RWPE2 (cell line): ENCODE results near the gene SLC25A21.
A peak's percentile ranks its signal among the peaks of the same experiment; 100 is the strongest.

Experiments
- ATAC-seq: fragments of 200-7000 bp; cut with Tn5 transposase; 3 replicates; pipeline ENCODE4 v1.9.1; 2021; ENCODE audit warnings: low read depth
- DNase-seq: peaks from one replicate; pipeline ENCODE4 v3.0.0-alpha.2; 2020; ENCODE audit warnings: low spot score
- H3K27ac ChIP-seq: fragments of 450-650 bp; 2 replicates; pipeline ENCODE4 v1.5.1; 2017; ENCODE audit warnings: mild to moderate bottlenecking; ENCODE audit not compliant: poor library complexity, severe bottlenecking
- H3K27me3 ChIP-seq: fragments of 250-450 bp; sonication (Bioruptor Pico); 2 replicates; pipeline ENCODE4 v1.5.1; 2021; ENCODE audit warnings: mild to moderate bottlenecking, moderate library complexity; ENCODE audit not compliant: insufficient read depth, poor library complexity, severe bottlenecking
- H3K36me3 ChIP-seq: fragments of 250-450 bp; sonication (Bioruptor Pico); 2 replicates; pipeline ENCODE4 v1.5.1; 2020; ENCODE audit warnings: low read depth, mild to moderate bottlenecking, moderate library complexity
- H3K4me1 ChIP-seq: fragments of 250-450 bp; sonication (Bioruptor Pico); 2 replicates; pipeline ENCODE4 v1.5.1; 2021; ENCODE audit warnings: mild to moderate bottlenecking, moderate library complexity; ENCODE audit not compliant: insufficient read depth, poor library complexity, severe bottlenecking
- H3K4me3 ChIP-seq: fragments of 250-450 bp; sonication (Bioruptor Pico); 2 replicates; pipeline ENCODE4 v1.5.1; 2021; ENCODE audit warnings: mild to moderate bottlenecking, moderate library complexity; ENCODE audit not compliant: severe bottlenecking
- H3K9me3 ChIP-seq: fragments of 250-450 bp; sonication (Bioruptor Pico); 2 replicates; pipeline ENCODE4 v1.5.1; 2021; ENCODE audit warnings: mild to moderate bottlenecking, moderate library complexity; ENCODE audit not compliant: severe bottlenecking
- TF ChIP-seq, protein P1 (sequence below): fragments of 450-650 bp; IDR thresholded peaks from one replicate; pipeline ENCODE4 v1.5.1; 2017; ENCODE audit warnings: mild to moderate bottlenecking, moderate library complexity; ENCODE audit not compliant: poor library complexity, severe bottlenecking

The SLC25A21 gene

DNA sequence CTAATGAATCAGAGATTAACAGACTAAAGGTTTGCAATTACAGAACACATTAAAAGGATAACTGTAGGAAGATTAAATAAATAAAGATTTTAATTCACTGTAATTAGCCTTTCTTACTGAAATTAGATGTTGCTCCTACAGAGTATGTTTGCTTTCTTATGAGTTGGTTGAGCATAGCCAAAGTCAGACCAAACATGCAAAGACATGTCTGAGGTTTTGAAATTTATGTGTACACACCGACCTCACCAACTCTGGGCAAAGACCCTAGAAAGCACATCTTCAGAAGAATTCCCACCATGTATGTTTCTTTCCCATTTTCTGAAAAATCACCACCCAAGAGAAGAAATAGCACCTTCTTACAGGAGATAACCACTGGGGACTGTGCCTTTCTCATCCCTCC is 351.5 kb downstream of the SLC25A21 start:
- no peaks in the 10 kb centered on the region for H3K27me3 ChIP-seq
- no peak for ATAC-seq
- H3K4me3 ChIP-seq = no peak overlapping the region
- DNase-seq = no peak
- H3K4me1 ChIP-seq = peaks cover 23% of the 10 kb centered on the region
- no peak overlapping the region for H3K27ac ChIP-seq
- H3K9me3 ChIP-seq = no peaks in the 10 kb centered on the region
- TF ChIP-seq, protein P1, sequence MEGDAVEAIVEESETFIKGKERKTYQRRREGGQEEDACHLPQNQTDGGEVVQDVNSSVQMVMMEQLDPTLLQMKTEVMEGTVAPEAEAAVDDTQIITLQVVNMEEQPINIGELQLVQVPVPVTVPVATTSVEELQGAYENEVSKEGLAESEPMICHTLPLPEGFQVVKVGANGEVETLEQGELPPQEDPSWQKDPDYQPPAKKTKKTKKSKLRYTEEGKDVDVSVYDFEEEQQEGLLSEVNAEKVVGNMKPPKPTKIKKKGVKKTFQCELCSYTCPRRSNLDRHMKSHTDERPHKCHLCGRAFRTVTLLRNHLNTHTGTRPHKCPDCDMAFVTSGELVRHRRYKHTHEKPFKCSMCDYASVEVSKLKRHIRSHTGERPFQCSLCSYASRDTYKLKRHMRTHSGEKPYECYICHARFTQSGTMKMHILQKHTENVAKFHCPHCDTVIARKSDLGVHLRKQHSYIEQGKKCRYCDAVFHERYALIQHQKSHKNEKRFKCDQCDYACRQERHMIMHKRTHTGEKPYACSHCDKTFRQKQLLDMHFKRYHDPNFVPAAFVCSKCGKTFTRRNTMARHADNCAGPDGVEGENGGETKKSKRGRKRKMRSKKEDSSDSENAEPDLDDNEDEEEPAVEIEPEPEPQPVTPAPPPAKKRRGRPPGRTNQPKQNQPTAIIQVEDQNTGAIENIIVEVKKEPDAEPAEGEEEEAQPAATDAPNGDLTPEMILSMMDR = no peak
- H3K36me3 ChIP-seq = no peaks in the 10 kb centered on the region

DNA sequence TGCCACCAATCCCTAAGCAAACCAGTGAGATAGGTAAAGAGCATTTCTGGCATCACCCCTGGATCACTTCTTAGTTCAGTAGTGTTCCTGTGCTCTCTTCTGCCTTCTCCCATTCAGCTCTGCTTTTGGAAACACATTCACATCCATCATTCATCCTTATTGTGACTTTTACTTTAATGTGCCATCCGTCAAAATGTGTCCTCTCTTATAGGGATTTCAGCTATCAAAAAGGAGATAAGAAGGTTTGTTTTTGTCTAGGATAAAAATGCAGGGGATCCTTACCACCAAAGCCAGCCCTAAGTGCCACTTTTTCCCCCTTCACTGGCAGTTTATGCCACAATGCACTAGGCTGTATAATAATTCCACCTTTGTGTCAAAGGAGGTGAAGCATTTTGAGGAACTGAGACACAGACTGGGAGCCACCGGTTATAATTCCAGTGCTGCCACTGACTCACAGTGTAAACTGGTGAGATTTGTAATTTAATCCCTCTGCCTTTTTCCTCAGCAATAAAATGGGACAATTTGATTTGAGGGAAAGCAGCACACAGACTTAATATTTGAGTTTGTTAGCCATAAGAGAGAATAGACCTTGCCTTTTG is 352.2 kb downstream of the SLC25A21 start:
- TF ChIP-seq, protein P1 = no peak
- Histone ChIP-seq H3K27ac (no peak overlapping the region), H3K4me1 (peaks cover 23% of the 10 kb centered on the region), H3K27me3 (no peaks in the 10 kb centered on the region), H3K4me3 (no peak overlapping the region), H3K9me3 (no peaks in the 10 kb centered on the region), H3K36me3 (no peaks in the 10 kb centered on the region)
- DNase-seq (no peak), ATAC-seq (peak; percentile 57; the same call in 2 of the 3 replicates)

DNA sequence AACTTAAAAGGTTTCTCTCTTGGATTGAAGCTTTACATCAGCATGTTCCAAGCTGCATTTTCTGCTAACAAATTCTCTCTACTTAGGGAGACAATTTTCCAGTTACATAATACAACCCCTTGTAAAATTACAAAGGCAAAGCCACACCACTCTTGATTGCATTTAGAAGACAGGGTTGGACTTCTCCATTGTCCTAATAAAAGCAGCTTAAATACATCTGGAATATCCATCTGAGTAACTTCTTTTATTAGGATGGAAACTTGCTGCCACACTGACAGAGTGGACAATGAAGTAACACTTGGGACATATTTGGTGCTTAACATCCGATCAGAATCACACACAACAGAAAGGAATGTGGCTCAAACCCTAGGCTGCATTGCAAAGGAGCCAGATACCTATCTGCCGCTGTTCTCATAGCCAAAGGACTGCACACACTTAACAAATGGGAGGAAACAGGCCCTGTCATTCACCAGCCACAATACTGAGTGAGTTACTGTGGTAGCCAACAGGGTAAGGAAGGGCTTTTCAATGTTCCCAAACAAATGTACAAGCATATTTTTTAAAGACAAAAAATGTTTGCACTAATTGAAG is 353.5 kb downstream of the SLC25A21 start:
- Histone ChIP-seq H3K27me3 (no peaks in the 10 kb centered on the region), H3K9me3 (no peaks in the 10 kb centered on the region), H3K4me1 (peaks cover 23% of the 10 kb centered on the region), H3K36me3 (no peaks in the 10 kb centered on the region), H3K27ac (no peak overlapping the region), H3K4me3 (no peak overlapping the region)
- DNase-seq (no peak), ATAC-seq (peak; percentile 70)
- TF ChIP-seq, protein P1 = no peak

DNA sequence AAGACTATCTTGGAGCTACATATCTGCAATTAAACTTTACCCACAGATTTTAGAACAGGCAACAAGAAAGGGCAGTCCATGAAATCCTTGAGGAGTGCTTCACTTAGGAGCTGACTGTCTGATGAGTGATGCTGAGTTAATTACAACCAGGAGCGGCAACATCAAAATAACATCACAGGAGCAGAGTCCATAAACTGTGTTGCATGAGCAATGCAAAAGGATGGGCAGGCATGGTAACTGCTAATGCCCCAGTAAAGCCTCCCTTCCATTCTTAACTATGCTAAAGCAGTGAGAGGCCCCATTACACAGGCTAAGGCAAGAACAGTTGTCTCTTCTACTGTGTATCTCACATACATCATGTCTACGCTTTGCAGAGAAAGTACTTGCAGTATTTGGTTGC is 354.2 kb downstream of the SLC25A21 start:
- peaks cover 23% of the 10 kb centered on the region for H3K4me1 ChIP-seq
- no peak overlapping the region for H3K27ac ChIP-seq
- no peak overlapping the region for H3K4me3 ChIP-seq
- ATAC-seq (no peak), DNase-seq (no peak)
- no peaks in the 10 kb centered on the region for H3K36me3 ChIP-seq
- no peaks in the 10 kb centered on the region for H3K9me3 ChIP-seq
- H3K27me3 ChIP-seq = no peaks in the 10 kb centered on the region
- TF ChIP-seq, protein P1 = no peak
